Mammary epithelial cell (primary cell): ENCODE results near the gene PTPRM.

Source experiments
- EZH2 ChIP-seq: IDR thresholded peaks from 2 replicates; pipeline ENCODE4 v1.6.1; 2012; ENCODE audit warnings: low read length, inconsistent platforms, borderline replicate concordance
- TF ChIP-seq, protein P1 (sequence below), 2 donors: IDR thresholded peaks in 1 of 2; conservative IDR thresholded peaks in 1 of 2; 2 replicates each; pipeline ENCODE4 v1.5.1; 2011 to 2012; ENCODE audit warnings: inconsistent platforms in 2 of 2, low read length in 2 of 2, mild to moderate bottlenecking in 2 of 2, control low read depth in 1 of 2, low read depth in 1 of 2; ENCODE audit not compliant: insufficient read depth in 1 of 2; ENCODE audit errors: extremely low read depth in 1 of 2

DNA sequence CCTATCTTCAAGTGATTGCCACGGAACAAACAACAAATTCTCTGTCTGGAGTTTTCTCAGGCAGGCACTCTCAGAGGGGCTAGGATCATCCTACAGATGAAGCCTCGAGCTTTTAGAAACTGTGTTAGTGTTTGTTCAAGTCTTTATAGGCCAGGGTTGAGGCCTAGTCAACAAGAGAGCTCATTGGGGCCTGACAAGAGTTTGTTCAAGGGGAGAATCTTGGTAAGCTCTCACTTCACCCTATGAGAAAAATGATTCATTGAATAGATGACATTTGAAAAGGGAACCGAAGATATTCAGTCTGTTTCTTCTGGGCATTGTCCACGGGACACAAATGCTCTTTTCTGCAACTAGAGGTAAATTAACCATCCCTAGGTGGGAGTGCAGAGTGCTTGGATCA lies 476.9 kb downstream of the PTPRM start:
- TF ChIP-seq, protein P1, sequence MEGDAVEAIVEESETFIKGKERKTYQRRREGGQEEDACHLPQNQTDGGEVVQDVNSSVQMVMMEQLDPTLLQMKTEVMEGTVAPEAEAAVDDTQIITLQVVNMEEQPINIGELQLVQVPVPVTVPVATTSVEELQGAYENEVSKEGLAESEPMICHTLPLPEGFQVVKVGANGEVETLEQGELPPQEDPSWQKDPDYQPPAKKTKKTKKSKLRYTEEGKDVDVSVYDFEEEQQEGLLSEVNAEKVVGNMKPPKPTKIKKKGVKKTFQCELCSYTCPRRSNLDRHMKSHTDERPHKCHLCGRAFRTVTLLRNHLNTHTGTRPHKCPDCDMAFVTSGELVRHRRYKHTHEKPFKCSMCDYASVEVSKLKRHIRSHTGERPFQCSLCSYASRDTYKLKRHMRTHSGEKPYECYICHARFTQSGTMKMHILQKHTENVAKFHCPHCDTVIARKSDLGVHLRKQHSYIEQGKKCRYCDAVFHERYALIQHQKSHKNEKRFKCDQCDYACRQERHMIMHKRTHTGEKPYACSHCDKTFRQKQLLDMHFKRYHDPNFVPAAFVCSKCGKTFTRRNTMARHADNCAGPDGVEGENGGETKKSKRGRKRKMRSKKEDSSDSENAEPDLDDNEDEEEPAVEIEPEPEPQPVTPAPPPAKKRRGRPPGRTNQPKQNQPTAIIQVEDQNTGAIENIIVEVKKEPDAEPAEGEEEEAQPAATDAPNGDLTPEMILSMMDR (conservative IDR thresholded peaks at IDR 0.05 in 1 of 2, IDR thresholded peaks at IDR 0.05 in 1 of 2; ENCODE audit: extremely low read depth in 1 of 2, insufficient read depth in 1 of 2, low read depth in 1 of 2, low read length in 2 of 2): no peak
- no peak for TF ChIP-seq EZH2
